ENCODE measurements around the gene ETV2.

The ETV2 gene

DNA sequence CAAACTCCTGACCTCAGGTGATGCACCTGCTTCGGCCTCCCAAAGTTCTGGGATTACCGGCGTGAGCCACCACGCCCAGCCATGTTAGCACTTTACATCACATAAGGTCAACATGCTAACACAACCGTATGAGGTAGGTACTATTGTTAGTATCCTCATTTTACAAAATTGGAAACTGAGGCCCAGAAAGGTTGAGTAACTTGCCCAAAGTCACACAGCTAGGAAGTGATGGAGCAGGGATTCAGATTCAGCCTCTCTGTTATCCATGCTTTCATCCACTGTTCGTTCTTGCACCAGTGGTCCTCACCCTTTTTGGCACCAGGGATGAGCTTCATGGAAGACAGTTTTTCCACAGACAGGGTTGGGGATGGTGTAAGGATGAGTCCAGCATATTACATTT is 15.2 kb downstream of the ETV2 start:
- H3K4me3 ChIP-seq (replicated peaks; ENCODE audit: insufficient read depth, low read length) = no peak overlapping the region
- H3K27ac ChIP-seq (replicated peaks) = no peak overlapping the region
- DNase-seq (ENCODE audit: low read depth in 1 of 2, low spot score in 1 of 2) = no peak
- H3K27me3 ChIP-seq (ENCODE audit: insufficient read depth, poor library complexity, severe bottlenecking) = no peaks in the 10 kb centered on the region
- no peak for TF ChIP-seq POLR2AphosphoS5 (IDR thresholded peaks at IDR 0.05; ENCODE audit: low read depth)
- TF ChIP-seq, protein P1, sequence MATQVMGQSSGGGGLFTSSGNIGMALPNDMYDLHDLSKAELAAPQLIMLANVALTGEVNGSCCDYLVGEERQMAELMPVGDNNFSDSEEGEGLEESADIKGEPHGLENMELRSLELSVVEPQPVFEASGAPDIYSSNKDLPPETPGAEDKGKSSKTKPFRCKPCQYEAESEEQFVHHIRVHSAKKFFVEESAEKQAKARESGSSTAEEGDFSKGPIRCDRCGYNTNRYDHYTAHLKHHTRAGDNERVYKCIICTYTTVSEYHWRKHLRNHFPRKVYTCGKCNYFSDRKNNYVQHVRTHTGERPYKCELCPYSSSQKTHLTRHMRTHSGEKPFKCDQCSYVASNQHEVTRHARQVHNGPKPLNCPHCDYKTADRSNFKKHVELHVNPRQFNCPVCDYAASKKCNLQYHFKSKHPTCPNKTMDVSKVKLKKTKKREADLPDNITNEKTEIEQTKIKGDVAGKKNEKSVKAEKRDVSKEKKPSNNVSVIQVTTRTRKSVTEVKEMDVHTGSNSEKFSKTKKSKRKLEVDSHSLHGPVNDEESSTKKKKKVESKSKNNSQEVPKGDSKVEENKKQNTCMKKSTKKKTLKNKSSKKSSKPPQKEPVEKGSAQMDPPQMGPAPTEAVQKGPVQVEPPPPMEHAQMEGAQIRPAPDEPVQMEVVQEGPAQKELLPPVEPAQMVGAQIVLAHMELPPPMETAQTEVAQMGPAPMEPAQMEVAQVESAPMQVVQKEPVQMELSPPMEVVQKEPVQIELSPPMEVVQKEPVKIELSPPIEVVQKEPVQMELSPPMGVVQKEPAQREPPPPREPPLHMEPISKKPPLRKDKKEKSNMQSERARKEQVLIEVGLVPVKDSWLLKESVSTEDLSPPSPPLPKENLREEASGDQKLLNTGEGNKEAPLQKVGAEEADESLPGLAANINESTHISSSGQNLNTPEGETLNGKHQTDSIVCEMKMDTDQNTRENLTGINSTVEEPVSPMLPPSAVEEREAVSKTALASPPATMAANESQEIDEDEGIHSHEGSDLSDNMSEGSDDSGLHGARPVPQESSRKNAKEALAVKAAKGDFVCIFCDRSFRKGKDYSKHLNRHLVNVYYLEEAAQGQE (IDR thresholded peaks at IDR 0.05; ENCODE audit: insufficient replicate concordance, low read depth) = no peak
- no peak for TF ChIP-seq SPI1 (IDR thresholded peaks at IDR 0.05; ENCODE audit: borderline replicate concordance, low read depth)
- TF ChIP-seq, protein P2, sequence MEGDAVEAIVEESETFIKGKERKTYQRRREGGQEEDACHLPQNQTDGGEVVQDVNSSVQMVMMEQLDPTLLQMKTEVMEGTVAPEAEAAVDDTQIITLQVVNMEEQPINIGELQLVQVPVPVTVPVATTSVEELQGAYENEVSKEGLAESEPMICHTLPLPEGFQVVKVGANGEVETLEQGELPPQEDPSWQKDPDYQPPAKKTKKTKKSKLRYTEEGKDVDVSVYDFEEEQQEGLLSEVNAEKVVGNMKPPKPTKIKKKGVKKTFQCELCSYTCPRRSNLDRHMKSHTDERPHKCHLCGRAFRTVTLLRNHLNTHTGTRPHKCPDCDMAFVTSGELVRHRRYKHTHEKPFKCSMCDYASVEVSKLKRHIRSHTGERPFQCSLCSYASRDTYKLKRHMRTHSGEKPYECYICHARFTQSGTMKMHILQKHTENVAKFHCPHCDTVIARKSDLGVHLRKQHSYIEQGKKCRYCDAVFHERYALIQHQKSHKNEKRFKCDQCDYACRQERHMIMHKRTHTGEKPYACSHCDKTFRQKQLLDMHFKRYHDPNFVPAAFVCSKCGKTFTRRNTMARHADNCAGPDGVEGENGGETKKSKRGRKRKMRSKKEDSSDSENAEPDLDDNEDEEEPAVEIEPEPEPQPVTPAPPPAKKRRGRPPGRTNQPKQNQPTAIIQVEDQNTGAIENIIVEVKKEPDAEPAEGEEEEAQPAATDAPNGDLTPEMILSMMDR (IDR thresholded peaks at IDR 0.05; ENCODE audit: insufficient read depth, low read length) = no peak
- no peak for TF ChIP-seq GABPA (IDR thresholded peaks at IDR 0.05; ENCODE audit: low read depth)

DNA sequence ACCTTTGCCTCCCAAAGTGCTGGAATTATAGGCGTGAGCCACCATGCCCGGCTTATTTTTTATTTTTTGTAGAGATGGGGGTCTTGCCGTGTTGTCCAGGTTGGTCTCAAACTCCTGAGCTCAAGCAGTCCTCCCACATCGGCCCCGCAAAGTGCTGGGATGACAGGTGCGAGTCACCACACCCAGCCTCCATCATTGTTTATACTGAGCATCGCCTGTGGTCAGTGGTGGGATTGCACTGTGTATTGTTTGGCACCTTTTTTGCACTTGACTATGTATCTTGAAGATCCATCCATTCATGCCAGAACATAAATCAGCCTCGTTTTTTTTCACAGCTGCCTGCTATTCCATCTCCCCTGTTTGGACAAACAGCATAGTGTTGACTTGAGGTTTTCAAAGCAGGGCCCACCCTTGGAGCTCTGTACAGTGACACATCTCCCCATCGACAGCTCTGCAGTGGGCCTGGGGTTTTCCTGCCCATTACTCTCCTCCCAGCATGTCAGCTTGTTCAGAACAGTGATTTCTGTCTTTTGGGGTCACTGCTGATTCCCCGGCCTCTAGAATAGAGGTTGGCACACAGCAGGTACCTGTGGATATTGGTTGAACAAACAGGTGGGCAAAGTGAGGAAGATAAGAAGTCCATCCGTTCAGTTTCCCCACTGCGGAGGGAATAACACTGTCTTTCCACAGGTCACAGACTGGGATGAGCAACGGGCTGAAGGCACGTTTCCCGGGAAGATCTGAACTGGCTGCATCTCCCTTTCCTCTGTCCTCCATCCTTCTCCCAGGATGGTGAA is 16.6 kb downstream of the ETV2 start:
- no peak overlapping the region for H3K4me3 ChIP-seq (replicated peaks; ENCODE audit: insufficient read depth, low read length)
- TF ChIP-seq, protein P1 (IDR thresholded peaks at IDR 0.05; ENCODE audit: insufficient replicate concordance, low read depth) = no peak
- no peak for TF ChIP-seq SPI1 (IDR thresholded peaks at IDR 0.05; ENCODE audit: borderline replicate concordance, low read depth)
- no peak for TF ChIP-seq POLR2AphosphoS5 (IDR thresholded peaks at IDR 0.05; ENCODE audit: low read depth)
- H3K27me3 ChIP-seq (ENCODE audit: insufficient read depth, poor library complexity, severe bottlenecking) = no peaks in the 10 kb centered on the region
- no peak overlapping the region for H3K27ac ChIP-seq (replicated peaks)
- DNase-seq (ENCODE audit: low read depth in 1 of 2, low spot score in 1 of 2) = no peak

DNA sequence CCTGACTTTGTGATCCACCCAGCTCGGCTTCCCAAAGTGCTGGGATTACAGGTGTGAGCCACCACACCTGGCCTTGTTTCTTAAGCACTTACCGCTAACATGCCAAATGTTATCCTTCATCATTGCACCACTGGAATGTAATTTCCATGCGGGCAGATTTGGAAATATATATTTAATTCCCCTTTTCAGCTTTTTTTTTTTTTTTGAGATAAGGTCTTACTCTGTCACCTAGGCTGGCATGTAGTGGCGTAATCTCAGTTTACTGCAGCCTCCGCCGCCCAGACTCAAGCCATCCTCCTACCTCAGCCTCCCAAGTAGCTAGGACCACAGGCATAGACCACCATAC is 20.4 kb downstream of the ETV2 start:
- H3K27ac ChIP-seq (replicated peaks) = no peak overlapping the region
- no peaks in the 10 kb centered on the region for H3K27me3 ChIP-seq (ENCODE audit: insufficient read depth, poor library complexity, severe bottlenecking)
- no peak overlapping the region for H3K4me3 ChIP-seq (replicated peaks; ENCODE audit: insufficient read depth, low read length)
- DNase-seq (ENCODE audit: low read depth in 1 of 2, low spot score in 1 of 2) = no peak
- TF ChIP-seq SPI1 (IDR thresholded peaks at IDR 0.05; ENCODE audit: borderline replicate concordance, low read depth) = no peak
- no peak for TF ChIP-seq GABPA (IDR thresholded peaks at IDR 0.05; ENCODE audit: low read depth)
- TF ChIP-seq, protein P1 (IDR thresholded peaks at IDR 0.05; ENCODE audit: insufficient replicate concordance, low read depth) = no peak
- TF ChIP-seq, protein P2 (IDR thresholded peaks at IDR 0.05; ENCODE audit: insufficient read depth, low read length) = no peak
- TF ChIP-seq POLR2AphosphoS5 (IDR thresholded peaks at IDR 0.05; ENCODE audit: low read depth) = no peak
